Astrocyte of the spinal cord (primary cell): Measurements from ENCODE around the gene TRIM46.

Experiments used
- DNase-seq: peaks from one replicate; pipeline ENCODE4 v3.0.0; 2011; ENCODE audit warnings: low read depth, low spot score
- H3K4me3 ChIP-seq: 2 replicates; pipeline ENCODE4 v1.5.1; 2011; ENCODE audit warnings: low read depth, mild to moderate bottlenecking, low read length, moderate library complexity
- CTCF ChIP-seq: IDR thresholded peaks from 2 replicates; pipeline ENCODE4 v1.5.1; 2012; ENCODE audit warnings: low read depth, mild to moderate bottlenecking, low read length, inconsistent platforms
- in situ Hi-C: cut with HindIII; loops from 2 replicates; pipeline ENCODE4 v1.10.0; 2017; ENCODE audit warnings: low sequenced_read_pairs

The TRIM46 gene

DNA sequence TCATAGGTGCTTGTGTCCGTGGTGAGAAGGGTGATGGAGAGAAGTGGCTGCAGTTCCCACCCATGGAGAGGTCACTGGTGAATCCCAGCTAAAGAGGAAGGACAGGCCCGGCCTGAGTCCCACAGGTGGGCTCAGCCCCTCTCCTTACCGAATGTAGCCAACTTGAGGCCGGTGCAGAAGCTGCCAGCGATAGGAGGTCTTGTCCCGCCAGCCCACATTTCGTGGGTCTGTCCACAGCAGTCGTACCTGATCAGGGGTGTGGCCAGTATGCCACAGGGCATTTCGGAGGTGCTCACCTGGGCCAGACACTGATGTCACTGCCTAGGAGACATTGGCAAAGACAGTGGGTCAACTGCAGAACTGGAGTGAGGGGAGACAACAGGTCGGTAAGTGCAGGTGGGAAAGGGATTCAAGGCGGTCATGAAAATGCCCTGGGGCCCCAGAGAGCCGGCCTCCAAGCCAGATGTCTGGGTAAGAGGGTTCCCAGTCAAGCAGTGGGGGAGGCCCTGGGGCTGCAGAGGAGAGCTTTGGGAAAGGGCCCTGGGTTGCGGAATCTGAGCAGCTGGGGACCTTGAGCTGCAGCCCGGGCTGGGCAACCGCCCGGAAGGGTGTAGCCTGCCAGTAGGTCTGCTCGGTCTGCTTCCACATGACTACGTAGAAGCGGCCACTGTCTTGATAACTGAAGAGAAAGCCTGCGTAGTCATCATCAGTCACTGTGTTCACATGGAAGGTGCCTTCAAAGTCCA is 23.4 kb downstream of the TRIM46 start:
- DNase-seq, result no peak
- H3K4me3 ChIP-seq, result no peak overlapping the region
- TF ChIP-seq CTCF, result no peak
- in situ Hi-C loops, result no loop called here

DNA sequence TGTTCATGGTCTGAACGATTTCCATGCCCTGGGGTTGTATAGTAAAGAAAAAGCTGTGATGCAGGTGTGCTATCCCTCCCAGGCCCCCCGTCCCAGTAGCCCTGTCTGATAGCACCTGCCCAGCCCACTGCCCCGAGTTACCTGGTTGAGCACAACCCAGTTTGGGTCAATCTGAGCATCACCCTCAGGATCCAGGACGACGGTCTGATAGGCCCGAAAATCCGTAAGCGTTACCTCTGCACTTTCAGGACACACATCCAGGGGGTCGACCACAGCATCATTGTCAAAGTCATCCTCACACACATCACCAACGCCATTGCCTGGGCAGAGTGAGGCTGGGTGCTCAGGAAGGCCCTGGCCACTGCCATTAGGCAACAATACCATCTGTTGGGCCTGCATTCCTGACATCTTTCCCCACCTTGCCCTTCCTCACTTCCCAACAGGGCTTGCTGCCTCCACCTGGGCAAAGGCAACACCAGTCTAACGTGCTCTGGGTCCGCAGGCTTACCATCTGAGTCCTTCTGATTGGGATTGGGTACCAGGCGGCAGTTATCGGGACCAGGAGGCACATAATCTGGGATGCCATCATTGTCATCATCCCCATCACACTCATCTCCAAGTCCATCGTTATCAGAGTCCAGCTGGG is 24.4 kb downstream of the TRIM46 start:
- DNase-seq, result no peak
- H3K4me3 ChIP-seq, result no peak overlapping the region
- in situ Hi-C loops, result no loop called here
- no peak for TF ChIP-seq CTCF

GRCh38 chr1:155198547-155198906 is 24.9 kb downstream of the TRIM46 start:
- no peak overlapping the region for H3K4me3 ChIP-seq
- no peak for TF ChIP-seq CTCF

GRCh38 chr1:155199792-155200191 is 26.1 kb downstream of the TRIM46 start:
- no peak overlapping the region for H3K4me3 ChIP-seq
- DNase-seq, result no peak
- TF ChIP-seq CTCF, result no peak
- in situ Hi-C loops, result no loop called here

More at GRCh38 chr1:155198547-155198906, 24.9 kb downstream of the TRIM46 start:
- DNase-seq, result no peak
- in situ Hi-C loops, result no loop called here

DNA sequence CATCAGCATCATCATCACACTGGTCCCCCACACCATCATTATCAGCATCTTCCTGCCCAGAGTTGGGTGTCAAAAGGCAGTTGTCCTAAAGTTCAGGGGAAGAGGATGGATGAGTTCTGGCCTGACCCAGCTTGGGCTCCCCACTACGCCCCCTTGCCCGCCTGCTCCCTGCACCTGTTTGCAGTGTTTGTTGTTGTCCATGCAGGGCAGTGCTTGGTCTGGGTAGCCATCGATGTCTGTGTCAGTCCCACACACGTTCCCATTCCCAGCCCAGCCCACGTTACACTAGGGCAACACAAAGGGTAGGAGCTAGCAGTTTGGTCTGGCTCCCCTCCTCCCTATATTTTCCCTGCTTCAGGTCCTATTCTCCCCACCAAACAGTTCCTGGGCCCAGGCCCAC is 27.3 kb downstream of the TRIM46 start:
- no peak for TF ChIP-seq CTCF
- in situ Hi-C loops, result no loop called here
- no peak overlapping the region for H3K4me3 ChIP-seq
- no peak for DNase-seq

- in situ Hi-C loops, result no loop called here
- no peak for DNase-seq
- H3K4me3 ChIP-seq, result no peak overlapping the region
- no peak for TF ChIP-seq CTCF
These were observed 28.5 kb downstream of the TRIM46 start for GRCh38 chr1:155202198-155202597.
